Measurements from ENCODE around the gene PRDX1. TPM values are rescaled to one million over a fixed set of nuclear protein-coding genes. Genes with fewer than 3 reads are reported as not detected.

PRDX1 gene
- polyA plus RNA-seq, 1 experiment = 414 TPM

DNA sequence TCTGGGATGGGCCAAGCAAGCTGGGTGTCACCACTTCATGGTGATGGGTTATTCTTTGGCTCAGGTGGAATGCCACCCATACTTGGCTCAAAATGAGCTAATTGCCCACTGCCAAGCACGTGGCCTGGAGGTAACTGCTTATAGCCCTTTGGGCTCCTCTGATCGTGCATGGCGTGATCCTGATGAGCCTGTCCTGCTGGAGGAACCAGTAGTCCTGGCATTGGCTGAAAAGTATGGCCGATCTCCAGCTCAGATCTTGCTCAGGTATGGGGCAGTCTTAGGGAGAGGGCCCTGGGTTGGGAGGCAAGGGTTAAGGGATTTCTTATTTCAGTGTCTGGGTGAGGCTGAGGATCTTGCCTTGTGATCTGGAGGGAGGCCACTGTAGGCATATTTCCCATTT lies 46.7 kb upstream of the PRDX1 start:
- Histone ChIP-seq H3K27me3 (ENCODE audit: control insufficient read depth, insufficient read depth, low read length) (no peaks in the 10 kb centered on the region), H3K36me3 (ENCODE audit: control insufficient read depth, insufficient read depth, low read length) (peaks cover 22% of the 10 kb centered on the region), H3K4me3 (ENCODE audit: low read depth, low read length) (no peak overlapping the region)
- ChIA-PET POLR2A (no interaction called here), CTCF (interaction anchor here (0.7 to 6.6 kb wide), 12 partner anchors 10 to 552 kb away, joined by 4 to 66 read pairs (median 8); partner anchors contain the start of genes AKR1A1, NASP and PRDX1)
- TF ChIP-seq, protein P1, sequence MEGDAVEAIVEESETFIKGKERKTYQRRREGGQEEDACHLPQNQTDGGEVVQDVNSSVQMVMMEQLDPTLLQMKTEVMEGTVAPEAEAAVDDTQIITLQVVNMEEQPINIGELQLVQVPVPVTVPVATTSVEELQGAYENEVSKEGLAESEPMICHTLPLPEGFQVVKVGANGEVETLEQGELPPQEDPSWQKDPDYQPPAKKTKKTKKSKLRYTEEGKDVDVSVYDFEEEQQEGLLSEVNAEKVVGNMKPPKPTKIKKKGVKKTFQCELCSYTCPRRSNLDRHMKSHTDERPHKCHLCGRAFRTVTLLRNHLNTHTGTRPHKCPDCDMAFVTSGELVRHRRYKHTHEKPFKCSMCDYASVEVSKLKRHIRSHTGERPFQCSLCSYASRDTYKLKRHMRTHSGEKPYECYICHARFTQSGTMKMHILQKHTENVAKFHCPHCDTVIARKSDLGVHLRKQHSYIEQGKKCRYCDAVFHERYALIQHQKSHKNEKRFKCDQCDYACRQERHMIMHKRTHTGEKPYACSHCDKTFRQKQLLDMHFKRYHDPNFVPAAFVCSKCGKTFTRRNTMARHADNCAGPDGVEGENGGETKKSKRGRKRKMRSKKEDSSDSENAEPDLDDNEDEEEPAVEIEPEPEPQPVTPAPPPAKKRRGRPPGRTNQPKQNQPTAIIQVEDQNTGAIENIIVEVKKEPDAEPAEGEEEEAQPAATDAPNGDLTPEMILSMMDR (IDR thresholded peaks at IDR 0.05; ENCODE audit: insufficient read depth, low read depth, low read length) = no peak
- no peak for DNase-seq (ENCODE audit: low read depth)

DNA sequence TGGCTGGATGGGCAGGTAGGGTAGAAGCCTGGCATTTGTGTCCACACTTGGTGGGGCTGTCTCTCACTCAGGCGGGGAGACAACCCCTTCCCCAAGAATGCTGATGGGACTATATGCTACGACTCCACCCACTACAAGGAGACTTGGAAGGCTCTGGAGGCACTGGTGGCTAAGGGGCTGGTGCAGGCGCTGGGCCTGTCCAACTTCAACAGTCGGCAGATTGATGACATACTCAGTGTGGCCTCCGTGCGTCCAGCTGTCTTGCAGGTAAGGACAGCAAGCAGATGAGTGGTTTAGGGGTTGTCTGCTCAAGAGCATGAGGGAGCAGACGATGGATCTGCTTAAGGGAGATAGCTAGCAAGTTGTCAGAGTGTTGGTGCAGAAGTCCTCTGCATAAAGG lies 46.2 kb upstream of the PRDX1 start:
- CTCF ChIA-PET = interaction anchor here (2.1 to 6.6 kb wide), 8 partner anchors 9 to 208 kb away, joined by 6 to 66 read pairs (median 24); partner anchors contain the start of genes AKR1A1 and NASP
- H3K4me3 ChIP-seq (ENCODE audit: low read depth, low read length) = no peak overlapping the region
- H3K36me3 ChIP-seq (ENCODE audit: control insufficient read depth, insufficient read depth, low read length) = peaks cover 22% of the 10 kb centered on the region
- POLR2A ChIA-PET = no interaction called here
- no peak for DNase-seq (ENCODE audit: low read depth)
- H3K27me3 ChIP-seq (ENCODE audit: control insufficient read depth, insufficient read depth, low read length) = no peaks in the 10 kb centered on the region
- TF ChIP-seq, protein P1 (IDR thresholded peaks at IDR 0.05; ENCODE audit: insufficient read depth, low read depth, low read length) = no peak

DNA sequence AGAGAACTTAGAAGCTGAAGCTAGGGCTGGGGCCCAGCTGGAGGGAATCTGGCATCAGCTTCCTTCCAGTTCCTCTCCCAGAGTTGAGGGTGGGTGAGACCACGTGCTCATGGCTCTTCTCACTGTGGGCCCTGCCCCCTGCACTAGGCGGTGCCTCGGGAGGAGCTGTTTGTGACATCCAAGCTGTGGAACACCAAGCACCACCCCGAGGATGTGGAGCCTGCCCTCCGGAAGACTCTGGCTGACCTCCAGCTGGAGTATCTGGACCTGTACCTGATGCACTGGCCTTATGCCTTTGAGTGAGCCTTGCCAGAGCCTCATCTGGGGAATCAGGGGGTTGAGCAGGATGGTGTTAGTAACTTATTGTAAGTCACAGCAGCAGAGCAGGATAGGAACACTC lies 45.0 kb upstream of the PRDX1 start:
- H3K36me3 ChIP-seq (ENCODE audit: control insufficient read depth, insufficient read depth, low read length) = peaks cover 25% of the 10 kb centered on the region
- no peak for DNase-seq (ENCODE audit: low read depth)
- POLR2A ChIA-PET = no interaction called here

DNA sequence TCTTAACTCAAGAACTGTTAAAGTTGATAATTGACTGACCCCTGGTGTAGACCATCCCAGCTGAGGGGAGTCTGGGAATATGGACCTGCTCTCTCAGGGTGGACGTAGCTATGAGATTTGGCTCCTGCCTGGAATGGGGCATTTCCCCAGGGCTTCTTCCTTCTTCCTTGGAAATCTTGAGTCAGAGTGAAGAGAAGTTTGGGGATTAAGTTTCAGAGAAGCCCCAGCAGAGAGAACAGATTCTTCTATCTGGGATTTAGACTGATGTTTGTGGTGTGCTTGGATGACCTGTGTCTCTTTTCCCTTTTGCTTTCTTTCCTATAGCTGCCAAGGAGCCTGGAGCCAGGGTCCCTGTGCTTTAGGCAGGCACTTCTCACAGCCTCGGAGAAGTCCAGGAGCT lies 42.2 kb upstream of the PRDX1 start:
- ChIA-PET CTCF (interaction anchor here (0.6 to 1.6 kb wide), 3 partner anchors 51 to 204 kb away, joined by 3 to 6 read pairs (median 5); no protein-coding TSS in a partner anchor), POLR2A (no interaction called here)
- Histone ChIP-seq H3K36me3 (ENCODE audit: control insufficient read depth, insufficient read depth, low read length) (peaks cover 20% of the 10 kb centered on the region), H3K27me3 (ENCODE audit: control insufficient read depth, insufficient read depth, low read length) (no peaks in the 10 kb centered on the region), H3K4me3 (ENCODE audit: low read depth, low read length) (no peak overlapping the region)
- TF ChIP-seq, protein P1 (IDR thresholded peaks at IDR 0.05; ENCODE audit: insufficient read depth, low read depth, low read length) = no peak
- DNase-seq (ENCODE audit: low read depth) = no peak

More for the DNA sequence above, 45.0 kb upstream of the PRDX1 start:
- CTCF ChIA-PET = interaction anchor here (1.3 to 6.6 kb wide), 4 partner anchors 8 to 55 kb away, joined by 3 to 66 read pairs (median 48); partner anchors contain the start of genes AKR1A1 and NASP
- TF ChIP-seq, protein P1 (IDR thresholded peaks at IDR 0.05; ENCODE audit: insufficient read depth, low read depth, low read length) = no peak
- no peaks in the 10 kb centered on the region for H3K27me3 ChIP-seq (ENCODE audit: control insufficient read depth, insufficient read depth, low read length)
- no peak overlapping the region for H3K4me3 ChIP-seq (ENCODE audit: low read depth, low read length)

DNA sequence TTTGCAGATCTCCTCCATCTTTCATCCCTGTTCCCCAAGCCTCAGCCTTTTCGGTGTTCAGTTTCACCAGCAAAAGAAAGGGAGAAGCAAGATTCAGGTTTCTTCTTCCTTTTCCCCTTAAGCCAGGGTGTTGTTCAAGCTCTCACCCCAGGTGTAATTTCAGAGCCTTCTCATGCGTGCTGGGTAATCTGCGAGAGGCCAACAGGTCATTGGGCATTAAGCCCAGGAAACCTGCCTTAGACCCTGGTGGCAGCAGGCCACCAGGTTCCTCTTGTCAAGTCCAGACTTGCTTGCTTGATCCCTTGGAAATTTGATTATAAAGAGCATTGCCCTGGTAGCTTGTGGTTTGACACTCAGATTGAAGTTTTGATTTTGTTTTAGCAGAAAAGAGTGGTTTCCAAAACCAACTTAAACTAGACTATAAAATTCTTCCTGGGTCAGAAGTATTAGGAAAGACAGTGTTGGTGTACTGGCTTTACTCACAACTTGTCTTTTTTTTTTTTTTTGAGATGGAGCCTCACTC lies 35.8 kb upstream of the PRDX1 start:
- H3K27me3 ChIP-seq (ENCODE audit: control insufficient read depth, insufficient read depth, low read length) = no peaks in the 10 kb centered on the region
- CTCF ChIA-PET = interaction anchor here (4.0 kb wide), 1 partner anchor 12 kb away, joined by 36 read pairs; no protein-coding TSS in a partner anchor
- DNase-seq (ENCODE audit: low read depth) = no peak
- POLR2A ChIA-PET = no interaction called here
- no peak overlapping the region for H3K4me3 ChIP-seq (ENCODE audit: low read depth, low read length)
- H3K36me3 ChIP-seq (ENCODE audit: control insufficient read depth, insufficient read depth, low read length) = peaks cover 8% of the 10 kb centered on the region
- TF ChIP-seq, protein P1 (IDR thresholded peaks at IDR 0.05; ENCODE audit: insufficient read depth, low read depth, low read length) = no peak
